Measurements from ENCODE around the gene SERPINC1. TPM values are rescaled to one million over a fixed set of nuclear protein-coding genes. Genes with fewer than 3 reads are reported as not detected.
"Not testable (repeated sequence)": the region's sequence is repeated elsewhere in the genome, so short reads cannot be mapped to it uniquely, and the experiment has no call there.

SERPINC1 gene
- polyA plus RNA-seq, 3 donors: 0.04 to 0.09 TPM; not detected in 1

- no peak overlapping the region for H3K27ac ChIP-seq (ENCODE audit: low read depth, low read length)
- WGBS, 3 donors: 50 to 67% (median 50%) methylated on average over 3 of the region's 3 CpGs
These were observed 16.1 kb downstream of the SERPINC1 start for GRCh38 chr1:173900992-173901391.

- 43 to 90% (median 80%) methylated on average over 2 of the region's 2 CpGs for WGBS, 3 donors
These were observed 16.7 kb downstream of the SERPINC1 start for GRCh38 chr1:173900427-173900826.

GRCh38 chr1:173894189-173894588 lies 22.9 kb downstream of the SERPINC1 start:
- 72 to 94% (median 75%) methylated on average over 3 of the region's 3 CpGs for WGBS, 3 donors
- H3K27ac ChIP-seq (ENCODE audit: low read depth, low read length): no peak overlapping the region

More at GRCh38 chr1:173900427-173900826, 16.7 kb downstream of the SERPINC1 start:
- H3K27ac ChIP-seq (ENCODE audit: low read depth, low read length): no peak overlapping the region

GRCh38 chr1:173893611-173894010 lies 23.5 kb downstream of the SERPINC1 start:
- H3K27ac ChIP-seq (ENCODE audit: low read depth, low read length): no peak overlapping the region
- WGBS, 3 donors: 96 to 100% (median 96%) methylated on average over 1 of the region's 1 CpG

- H3K27ac ChIP-seq (ENCODE audit: low read depth, low read length): no peak overlapping the region
- WGBS, 3 donors: 97 to 99% (median 98%) methylated on average over 2 of the region's 2 CpGs
These were observed 27.2 kb downstream of the SERPINC1 start for GRCh38 chr1:173889885-173890284.

GRCh38 chr1:173888749-173889148 lies 28.4 kb downstream of the SERPINC1 start:
- no peak overlapping the region for H3K27ac ChIP-seq (ENCODE audit: low read depth, low read length)

- WGBS, 3 donors: 92 to 97% (median 95%) methylated on average over 2 of the region's 2 CpGs
- H3K27ac ChIP-seq (ENCODE audit: low read depth, low read length): no peak overlapping the region
These were observed 29.5 kb downstream of the SERPINC1 start for GRCh38 chr1:173887627-173888026.

GRCh38 chr1:173886746-173887611 lies 30.1 kb downstream of the SERPINC1 start:
- H3K27ac ChIP-seq (ENCODE audit: low read depth, low read length): no peak overlapping the region
- WGBS, 3 donors: 65 to 90% (median 77%) methylated on average over 4 of the region's 4 CpGs

GRCh38 chr1:173884701-173885100 lies 32.4 kb downstream of the SERPINC1 start:
- 89 to 93% (median 89%) methylated on average over 5 of the region's 5 CpGs for WGBS, 3 donors
- no peak overlapping the region for H3K27ac ChIP-seq (ENCODE audit: low read depth, low read length)

- not testable (repeated sequence) for H3K27ac ChIP-seq (ENCODE audit: low read depth, low read length)
- WGBS, 3 donors: 72 to 89% (median 77%) methylated on average over 4 of the region's 4 CpGs
These were observed 36.0 kb downstream of the SERPINC1 start for GRCh38 chr1:173881117-173881516.

GRCh38 chr1:173878251-173878650 lies 38.9 kb downstream of the SERPINC1 start:
- no peak overlapping the region for H3K27ac ChIP-seq (ENCODE audit: low read depth, low read length)

GRCh38 chr1:173876732-173877131 lies 40.4 kb downstream of the SERPINC1 start:
- 84 to 94% (median 92%) methylated on average over 5 of the region's 5 CpGs for WGBS, 3 donors
- H3K27ac ChIP-seq (ENCODE audit: low read depth, low read length): no peak overlapping the region

- 68 to 96% (median 84%) methylated on average over 2 of the region's 2 CpGs for WGBS, 3 donors
- H3K27ac ChIP-seq (ENCODE audit: low read depth, low read length): no peak overlapping the region
These were observed 45.6 kb downstream of the SERPINC1 start for GRCh38 chr1:173871500-173871899.

GRCh38 chr1:173871091-173871490 lies 46.0 kb downstream of the SERPINC1 start:
- 70 to 90% (median 71%) methylated on average over 5 of the region's 5 CpGs for WGBS, 3 donors
- no peak overlapping the region for H3K27ac ChIP-seq (ENCODE audit: low read depth, low read length)

GRCh38 chr1:173870252-173871075 lies 46.7 kb downstream of the SERPINC1 start:
- 70 to 72% (median 71%) methylated on average over 15 of the region's 15 CpGs for WGBS, 3 donors
- no peak overlapping the region for H3K27ac ChIP-seq (ENCODE audit: low read depth, low read length)

GRCh38 chr1:173869021-173869359 lies 48.1 kb downstream of the SERPINC1 start:
- 1 to 3% (median 1%) methylated on average over 5 of the region's 5 CpGs for WGBS, 3 donors
- H3K27ac ChIP-seq (ENCODE audit: low read depth, low read length): peak overlapping the region; percentile 92

- peak within 1 kb of the TSS; percentile 92 for H3K27ac ChIP-seq (ENCODE audit: low read depth, low read length)
- WGBS, 3 donors: 1% methylated on average over 42 to 52 of the region's 53 CpGs
These were observed 48.7 kb downstream of the SERPINC1 start, which contains the start of gene ZBTB37 for GRCh38 chr1:173868266-173869020. Gene ZBTB37, plus strand, starts transcription at chr1:173868380. Its CDS starts 1,846 bp downstream, at chr1:173870226.

GRCh38 chr1:173867753-173868265 lies 49.3 kb downstream of the SERPINC1 start, which contains the start of gene GAS5:
Gene GAS5, minus strand, starts transcription at chr1:173867989.
- WGBS, 3 donors: 0% methylated on average over 28 to 29 of the region's 30 CpGs
- H3K27ac ChIP-seq (ENCODE audit: low read depth, low read length): peak within 1 kb of the TSS; percentile 92
